HCT116 (cell line): Measurements from ENCODE around the gene CDH22. TPM values are rescaled to one million over a fixed set of nuclear protein-coding genes. Genes with fewer than 3 reads are reported as not detected.
A peak's percentile ranks its signal among the peaks of the same experiment; 100 is the strongest.

ENCODE experiments used
- ATAC-seq: fragments of 200-7000 bp; cut with Tn5 transposase; 2 replicates; pipeline ENCODE4 v1.9.1; 2020; ENCODE audit warnings: mild to moderate bottlenecking, moderate library complexity
- BruUV-seq: library from RNA; stranded (reverse); fragments of 400-500 nt; replicated peaks from 2 replicates; lab custom pipeline; 2021; lab: Mats Ljungman, UMichigan
- CTCF ChIA-PET: fragments of 300-600 bp; sonication (Branson Sonifier 250); formaldehyde crosslinking; loops from one replicate; lab custom pipeline; 2021; ENCODE audit warnings: antibody characterized with exemption; lab: Charles Lee
- POLR2A ChIA-PET: fragments of 300-600, 350-600 bp; sonication (Branson Sonifier 250); formaldehyde crosslinking; loops from one replicate; lab custom pipeline; 2021; ENCODE audit warnings: antibody characterized with exemption; lab: Charles Lee
- RAD21 ChIA-PET, 2 experiments: fragments of 300-600 bp; sonication (Branson Sonifier 250); formaldehyde crosslinking; loops; one replicate each; lab custom pipeline; 2023; ENCODE audit warnings: low total read pairs in 2 of 2; ENCODE audit not compliant: uncharacterized antibody in 2 of 2, unreplicated experiment in 2 of 2, low non-redundant PET in 1 of 2; lab: Charles Lee
- DNase-seq: peaks from one replicate; pipeline ENCODE4 v3.0.0-alpha.2; 2010; ENCODE audit warnings: low read depth, low spot score
- H2AFZ ChIP-seq: fragments of 200-600 bp; shearing (Covaris generic), sonication (generic); 2 replicates; pipeline ENCODE4 v1.6.1; 2017; ENCODE audit warnings: low read depth, mixed run types, mixed read lengths, antibody characterized with exemption, low read length; ENCODE audit not compliant: poor library complexity, severe bottlenecking
- H3K27ac ChIP-seq: 2 replicates; pipeline ENCODE4 v1.5.1; 2012; ENCODE audit warnings: low read depth, low read length
- H3K27me3 ChIP-seq: fragments of 200-600 bp; sonication (generic); 2 replicates; pipeline ENCODE4 v1.6.1; 2016; ENCODE audit warnings: mixed run types, low read length, mixed read lengths; ENCODE audit not compliant: insufficient read depth
- H3K36me3 ChIP-seq, 2 experiments: fragments of 200-500 bp in 1 of 2; fragments of 200-600 bp in 1 of 2; sonication (Bioruptor generic) in 1 of 2; sonication (generic) in 1 of 2; 2 replicates each; pipeline versions ENCODE4 v1.5.1 to v1.6.1; 2014 to 2016; ENCODE audit warnings: low read length in 2 of 2, inconsistent platforms in 1 of 2, mixed read lengths in 1 of 2, mixed run types in 1 of 2; ENCODE audit not compliant: insufficient read depth in 2 of 2, control insufficient read depth in 1 of 2
- H3K4me1 ChIP-seq, 2 experiments: fragments of 200-600 bp in 1 of 2; sonication (generic) in 1 of 2; 2 replicates each; pipeline versions ENCODE4 v1.5.1 to v1.6.1; 2012 to 2017; ENCODE audit warnings: low read length in 2 of 2, inconsistent platforms in 1 of 2, mild to moderate bottlenecking in 1 of 2, mixed read lengths in 1 of 2, mixed run types in 1 of 2, moderate library complexity in 1 of 2; ENCODE audit not compliant: insufficient read depth in 2 of 2, control insufficient read depth in 1 of 2
- H3K4me2 ChIP-seq: fragments of 200-600 bp; sonication (generic); 2 replicates; pipeline ENCODE4 v1.6.1; 2017; ENCODE audit warnings: mixed run types, low read length, mixed read lengths
- H3K4me3 ChIP-seq, 2 experiments: fragments of 200-600 bp in 1 of 2; sonication (generic) in 1 of 2; replicated peaks in 1 of 2; 2 replicates each; pipeline ENCODE4 v1.5.1; 2011 to 2016; ENCODE audit warnings: low read length in 2 of 2, control low read depth in 1 of 2, low read depth in 1 of 2, mild to moderate bottlenecking in 1 of 2, mixed read lengths in 1 of 2, mixed run types in 1 of 2
- H3K79me2 ChIP-seq: fragments of 200-600 bp; sonication (generic); 2 replicates; pipeline ENCODE4 v1.6.1; 2017; ENCODE audit warnings: mild to moderate bottlenecking, mixed run types, low read length, moderate library complexity, mixed read lengths; ENCODE audit not compliant: insufficient read depth
- H3K9ac ChIP-seq: fragments of 200-600 bp; sonication (generic); 2 replicates; pipeline ENCODE4 v1.6.1; 2016; ENCODE audit warnings: low read length, mixed read lengths
- H3K9me2 ChIP-seq: fragments of 200-600 bp; sonication (generic), shearing (Covaris generic); 2 replicates; pipeline ENCODE4 v1.6.1; 2017; ENCODE audit warnings: mixed run types, mild to moderate bottlenecking, moderate library complexity; ENCODE audit not compliant: insufficient read depth
- H3K9me3 ChIP-seq, 2 experiments: fragments of 200-500 bp in 1 of 2; fragments of 200-600 bp in 1 of 2; sonication (Bioruptor generic) in 1 of 2; sonication (generic) in 1 of 2; 2 replicates each; pipeline ENCODE4 v1.6.1; 2014 to 2017; ENCODE audit warnings: low read length in 2 of 2, mixed read lengths in 2 of 2, inconsistent platforms in 1 of 2, low read depth in 1 of 2, mild to moderate bottlenecking in 1 of 2, mixed run types in 1 of 2, moderate library complexity in 1 of 2; ENCODE audit not compliant: control insufficient read depth in 1 of 2, insufficient read depth in 1 of 2
- H4K20me1 ChIP-seq: fragments of 200-600 bp; sonication (generic), shearing (Covaris generic); 2 replicates; pipeline ENCODE4 v1.6.1; 2017; ENCODE audit warnings: mixed run types, mild to moderate bottlenecking, moderate library complexity; ENCODE audit not compliant: insufficient read depth
- CEBPB ChIP-seq: IDR thresholded peaks from 2 replicates; pipeline ENCODE4 v1.6.1; 2012; ENCODE audit warnings: low read depth
- EGR1 ChIP-seq: IDR thresholded peaks from 2 replicates; pipeline ENCODE4 v1.6.1; 2012; ENCODE audit warnings: low read depth
- EZH2phosphoT487 ChIP-seq: fragments of 200-600 bp; IDR thresholded peaks from 2 replicates; pipeline ENCODE4 v1.6.1; 2018; ENCODE audit warnings: antibody characterized with exemption, borderline replicate concordance
- FOSL1 ChIP-seq: IDR thresholded peaks from 2 replicates; pipeline ENCODE4 v1.6.1; 2012; ENCODE audit warnings: low read depth
- JUND ChIP-seq: IDR thresholded peaks from 2 replicates; pipeline ENCODE4 v1.6.1; 2012
- POLR2A ChIP-seq: IDR thresholded peaks from 2 replicates; pipeline ENCODE4 v1.7.0; 2011; ENCODE audit warnings: borderline replicate concordance; ENCODE audit not compliant: insufficient read depth, insufficient read length; ENCODE audit errors: extremely low read depth
- POLR2AphosphoS5 ChIP-seq: IDR thresholded peaks from 2 replicates; pipeline ENCODE4 v1.6.1; 2011; ENCODE audit warnings: mild to moderate bottlenecking, low read depth, low read length, moderate library complexity
- SIN3A ChIP-seq: IDR thresholded peaks from 2 replicates; pipeline ENCODE4 v1.6.1; 2012; ENCODE audit warnings: low read depth
- SRF ChIP-seq: IDR thresholded peaks from 2 replicates; pipeline ENCODE4 v1.6.1; 2012; ENCODE audit warnings: low read depth
- intact Hi-C: fragments of 100-400 bp; cut with micrococcal nuclease; formaldehyde crosslinking; loops from 2 replicates; pipeline ENCODE4 v1.10.0; 2022
- total RNA-seq: library from RNA; stranded (reverse); gene quantifications from one replicate; pipeline ENCODE4 v1.2.1, GENCODE V29; 2021; ENCODE audit not compliant: unreplicated experiment
- TF ChIP-seq, protein P1 (sequence below): IDR thresholded peaks from 2 replicates; pipeline ENCODE4 v1.6.1; 2012
- TF ChIP-seq, protein P2 (sequence below): IDR thresholded peaks from 2 replicates; pipeline ENCODE4 v1.6.1; 2012
- TF ChIP-seq, protein P3 (sequence below): IDR thresholded peaks from 2 replicates; pipeline ENCODE4 v1.6.1; 2012; ENCODE audit warnings: low read depth

Gene CDH22
- total RNA-seq, 1 experiment from 2014 or later: 1.8 TPM

DNA sequence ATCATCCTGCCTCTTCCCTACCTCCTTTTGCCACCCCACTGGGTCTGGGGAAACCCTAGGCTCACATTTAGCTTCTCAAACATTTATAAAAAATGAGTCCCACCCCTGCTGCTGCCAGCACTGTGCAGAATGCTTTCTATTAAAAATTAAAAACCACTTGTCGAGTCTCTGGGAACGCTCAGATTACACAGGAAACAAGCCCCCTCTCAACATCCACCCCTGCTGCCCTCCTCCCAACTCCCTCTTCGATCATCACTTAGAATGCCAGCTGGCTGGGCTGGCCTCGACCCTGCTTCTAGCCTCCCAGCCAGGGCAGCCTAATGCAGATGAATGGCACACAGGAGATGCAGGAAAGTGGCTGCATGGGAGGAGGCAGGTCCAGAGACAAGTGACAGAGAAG lies 75.8 kb downstream of the CDH22 start:
- H3K9me2 ChIP-seq: no peaks in the 10 kb centered on the region
- no peaks in the 10 kb centered on the region for H4K20me1 ChIP-seq
- no peak for ATAC-seq
- RAD21 ChIA-PET: no interaction called here
- no peak overlapping the region for H2AFZ ChIP-seq
- POLR2A ChIA-PET: no interaction called here
- no peak overlapping the region for H3K4me2 ChIP-seq
- no peak overlapping the region for H3K4me3 ChIP-seq
- H3K9ac ChIP-seq: no peak overlapping the region
- no TSS peak for BruUV-seq
- no peak for TF ChIP-seq FOSL1
- TF ChIP-seq EZH2phosphoT487: no peak
- no peak for TF ChIP-seq POLR2AphosphoS5
- TF ChIP-seq, protein P1, sequence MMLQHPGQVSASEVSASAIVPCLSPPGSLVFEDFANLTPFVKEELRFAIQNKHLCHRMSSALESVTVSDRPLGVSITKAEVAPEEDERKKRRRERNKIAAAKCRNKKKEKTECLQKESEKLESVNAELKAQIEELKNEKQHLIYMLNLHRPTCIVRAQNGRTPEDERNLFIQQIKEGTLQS: no peak
- no peak for TF ChIP-seq EGR1
- TF ChIP-seq SRF: no peak
- no peaks in the 10 kb centered on the region for H3K79me2 ChIP-seq
- no peaks in the 10 kb centered on the region for H3K36me3 ChIP-seq
- H3K27ac ChIP-seq: no peak overlapping the region
- intact Hi-C loops: no loop called here
- no peak for DNase-seq
- no peaks in the 10 kb centered on the region for H3K4me1 ChIP-seq
- CTCF ChIA-PET: no interaction called here
- H3K9me3 ChIP-seq: no peaks in the 10 kb centered on the region
- H3K27me3 ChIP-seq: peaks cover 10% of the 10 kb centered on the region

DNA sequence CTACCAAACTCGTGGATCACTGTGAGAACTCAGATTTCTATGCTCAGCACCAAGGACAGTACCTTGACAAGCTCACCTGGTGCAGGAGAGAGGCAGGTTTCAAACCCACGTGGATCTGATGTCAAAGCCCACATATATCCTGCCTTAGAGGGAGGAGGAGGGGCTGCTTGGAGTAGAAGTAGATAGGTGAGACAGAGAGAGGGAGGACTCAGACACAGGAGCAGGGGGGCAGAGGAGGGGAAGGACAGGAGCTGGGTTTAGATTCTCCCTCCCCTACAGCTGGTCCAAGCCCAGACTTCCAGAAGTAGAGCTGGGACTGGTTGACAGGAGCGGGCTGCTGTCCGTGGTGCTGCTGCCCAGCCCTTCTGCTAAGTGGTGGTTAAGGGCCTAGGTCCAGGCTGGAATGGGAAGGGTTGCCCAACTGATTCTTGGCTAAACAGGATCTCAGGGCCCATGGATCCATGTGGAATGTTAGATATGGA lies 77.5 kb downstream of the CDH22 start:
- Histone ChIP-seq H3K9me3 (no peaks in the 10 kb centered on the region), H4K20me1 (no peaks in the 10 kb centered on the region), H3K9me2 (no peaks in the 10 kb centered on the region), H3K27me3 (peaks cover 10% of the 10 kb centered on the region), H3K9ac (no peak overlapping the region), H3K36me3 (no peaks in the 10 kb centered on the region), H3K27ac (no peak overlapping the region), H3K4me2 (no peak overlapping the region), H3K4me3 (no peak overlapping the region), H2AFZ (no peak overlapping the region), H3K79me2 (no peaks in the 10 kb centered on the region), H3K4me1 (peaks cover 9 to 12% of the 10 kb centered on the region in 2 experiments)
- ChIA-PET RAD21 (interaction anchor here in 1 of 2 experiments (0.6 kb wide), 1 partner anchor 28 kb away, joined by 3 read pairs; no protein-coding TSS in a partner anchor), POLR2A (interaction anchor here (0.6 kb wide), 1 partner anchor 28 kb away, joined by 8 read pairs; no protein-coding TSS in a partner anchor), CTCF (interaction anchor here (1.3 kb wide), 1 partner anchor 23 kb away, joined by 3 read pairs; no protein-coding TSS in a partner anchor)
- ATAC-seq (peak; percentile 64), DNase-seq (no peak)
- no TSS peak for BruUV-seq
- intact Hi-C loops: no loop called here
- TF ChIP-seq SIN3A: peak; percentile 84
- no peak for TF ChIP-seq JUND
- TF ChIP-seq, protein P2, sequence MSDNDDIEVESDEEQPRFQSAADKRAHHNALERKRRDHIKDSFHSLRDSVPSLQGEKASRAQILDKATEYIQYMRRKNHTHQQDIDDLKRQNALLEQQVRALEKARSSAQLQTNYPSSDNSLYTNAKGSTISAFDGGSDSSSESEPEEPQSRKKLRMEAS: peak; percentile 87
- no peak for TF ChIP-seq CEBPB
- TF ChIP-seq, protein P3, sequence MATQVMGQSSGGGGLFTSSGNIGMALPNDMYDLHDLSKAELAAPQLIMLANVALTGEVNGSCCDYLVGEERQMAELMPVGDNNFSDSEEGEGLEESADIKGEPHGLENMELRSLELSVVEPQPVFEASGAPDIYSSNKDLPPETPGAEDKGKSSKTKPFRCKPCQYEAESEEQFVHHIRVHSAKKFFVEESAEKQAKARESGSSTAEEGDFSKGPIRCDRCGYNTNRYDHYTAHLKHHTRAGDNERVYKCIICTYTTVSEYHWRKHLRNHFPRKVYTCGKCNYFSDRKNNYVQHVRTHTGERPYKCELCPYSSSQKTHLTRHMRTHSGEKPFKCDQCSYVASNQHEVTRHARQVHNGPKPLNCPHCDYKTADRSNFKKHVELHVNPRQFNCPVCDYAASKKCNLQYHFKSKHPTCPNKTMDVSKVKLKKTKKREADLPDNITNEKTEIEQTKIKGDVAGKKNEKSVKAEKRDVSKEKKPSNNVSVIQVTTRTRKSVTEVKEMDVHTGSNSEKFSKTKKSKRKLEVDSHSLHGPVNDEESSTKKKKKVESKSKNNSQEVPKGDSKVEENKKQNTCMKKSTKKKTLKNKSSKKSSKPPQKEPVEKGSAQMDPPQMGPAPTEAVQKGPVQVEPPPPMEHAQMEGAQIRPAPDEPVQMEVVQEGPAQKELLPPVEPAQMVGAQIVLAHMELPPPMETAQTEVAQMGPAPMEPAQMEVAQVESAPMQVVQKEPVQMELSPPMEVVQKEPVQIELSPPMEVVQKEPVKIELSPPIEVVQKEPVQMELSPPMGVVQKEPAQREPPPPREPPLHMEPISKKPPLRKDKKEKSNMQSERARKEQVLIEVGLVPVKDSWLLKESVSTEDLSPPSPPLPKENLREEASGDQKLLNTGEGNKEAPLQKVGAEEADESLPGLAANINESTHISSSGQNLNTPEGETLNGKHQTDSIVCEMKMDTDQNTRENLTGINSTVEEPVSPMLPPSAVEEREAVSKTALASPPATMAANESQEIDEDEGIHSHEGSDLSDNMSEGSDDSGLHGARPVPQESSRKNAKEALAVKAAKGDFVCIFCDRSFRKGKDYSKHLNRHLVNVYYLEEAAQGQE: peak; percentile 79
- TF ChIP-seq POLR2A: no peak
